Activated B cell treated with CpG ODN at 0.5 μM for 24 hours (primary cell): ENCODE results near the gene AREL1. TPM values are rescaled to one million over a fixed set of nuclear protein-coding genes. Genes with fewer than 3 reads are reported as not detected.

ENCODE experiments used
- ATAC-seq: fragments of 200-7000 bp; cut with Tn5 transposase; one replicate; pipeline ENCODE4 v1.10.0; 2021; ENCODE audit warnings: low read depth, mild to moderate bottlenecking, moderate library complexity
- CTCF ChIA-PET: fragments of 350-600 bp; sonication (Branson Sonifier 250); formaldehyde crosslinking; loops from one replicate; lab custom pipeline; 2021; ENCODE audit warnings: antibody characterized with exemption; lab: Charles Lee
- POLR2A ChIA-PET: fragments of 350-600 bp; sonication (Branson Sonifier 250); formaldehyde crosslinking; loops from one replicate; lab custom pipeline; 2021; ENCODE audit warnings: antibody characterized with exemption; lab: Charles Lee
- DNase-seq: peaks from one replicate; pipeline ENCODE4 v3.0.0; 2022
- H3K27ac Mint-ChIP-seq: one replicate; pipeline ENCODE4 v1.8.0; 2020; ENCODE audit warnings: mixed read lengths
- H3K27me3 Mint-ChIP-seq: one replicate; pipeline ENCODE4 v1.8.0; 2021; ENCODE audit warnings: mixed read lengths
- H3K36me3 Mint-ChIP-seq: one replicate; pipeline ENCODE4 v1.8.0; 2021; ENCODE audit warnings: low read depth, mixed read lengths
- H3K4me1 Mint-ChIP-seq: one replicate; pipeline ENCODE4 v1.8.0; 2021; ENCODE audit warnings: mixed read lengths
- H3K4me3 Mint-ChIP-seq: one replicate; pipeline ENCODE4 v1.8.0; 2020; ENCODE audit warnings: mild to moderate bottlenecking, mixed read lengths
- H3K9me3 Mint-ChIP-seq: one replicate; pipeline ENCODE4 v1.8.0; 2020; ENCODE audit warnings: mixed read lengths
- intact Hi-C: fragments of 100-400 bp; cut with micrococcal nuclease; formaldehyde crosslinking; loops from one replicate; pipeline ENCODE4 v1.15.1; 2024
- total RNA-seq: library from RNA; stranded (reverse); gene quantifications from 2 replicates; pipeline ENCODE4 v1.2.3, GENCODE V29; 2022
- TF ChIP-seq, protein P1 (sequence below): fragments of 200-600 bp; IDR thresholded peaks from one replicate; pipeline ENCODE4 v1.8.0; 2022; ENCODE audit warnings: antibody characterized with exemption, mild to moderate bottlenecking

Gene AREL1
- total RNA-seq, 1 donor from 2014 or later = 49.7 TPM

DNA sequence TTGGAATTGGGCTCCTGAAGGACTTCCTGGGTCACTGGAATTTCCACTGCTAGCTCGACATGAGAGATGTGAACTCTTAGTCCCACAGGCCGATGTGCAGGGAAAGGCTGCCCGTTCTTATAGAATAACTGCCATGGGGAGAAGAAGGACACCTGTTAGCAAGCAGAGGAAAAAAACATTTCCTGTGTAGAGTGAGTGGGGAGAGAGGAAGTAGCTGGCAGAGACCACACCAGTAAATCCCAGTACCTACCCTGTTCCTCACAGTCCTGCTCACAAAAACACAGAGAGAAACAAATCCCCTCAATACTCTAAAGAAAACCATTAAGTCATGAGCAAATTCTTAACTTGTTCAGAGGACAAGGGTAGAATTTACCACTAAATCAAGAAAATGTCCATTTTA, 29.5 kb downstream of the AREL1 start:
- no peak overlapping the region for H3K4me3 Mint-ChIP-seq
- no peaks in the 10 kb centered on the region for H3K9me3 Mint-ChIP-seq
- TF ChIP-seq, protein P1, sequence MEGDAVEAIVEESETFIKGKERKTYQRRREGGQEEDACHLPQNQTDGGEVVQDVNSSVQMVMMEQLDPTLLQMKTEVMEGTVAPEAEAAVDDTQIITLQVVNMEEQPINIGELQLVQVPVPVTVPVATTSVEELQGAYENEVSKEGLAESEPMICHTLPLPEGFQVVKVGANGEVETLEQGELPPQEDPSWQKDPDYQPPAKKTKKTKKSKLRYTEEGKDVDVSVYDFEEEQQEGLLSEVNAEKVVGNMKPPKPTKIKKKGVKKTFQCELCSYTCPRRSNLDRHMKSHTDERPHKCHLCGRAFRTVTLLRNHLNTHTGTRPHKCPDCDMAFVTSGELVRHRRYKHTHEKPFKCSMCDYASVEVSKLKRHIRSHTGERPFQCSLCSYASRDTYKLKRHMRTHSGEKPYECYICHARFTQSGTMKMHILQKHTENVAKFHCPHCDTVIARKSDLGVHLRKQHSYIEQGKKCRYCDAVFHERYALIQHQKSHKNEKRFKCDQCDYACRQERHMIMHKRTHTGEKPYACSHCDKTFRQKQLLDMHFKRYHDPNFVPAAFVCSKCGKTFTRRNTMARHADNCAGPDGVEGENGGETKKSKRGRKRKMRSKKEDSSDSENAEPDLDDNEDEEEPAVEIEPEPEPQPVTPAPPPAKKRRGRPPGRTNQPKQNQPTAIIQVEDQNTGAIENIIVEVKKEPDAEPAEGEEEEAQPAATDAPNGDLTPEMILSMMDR = no peak
- CTCF ChIA-PET = interaction anchor here (1.7 kb wide), 1 partner anchor 74 kb away, joined by 7 read pairs; no protein-coding TSS in a partner anchor
- H3K4me1 Mint-ChIP-seq = peaks cover 31% of the 10 kb centered on the region
- DNase-seq (no peak), ATAC-seq (no peak)
- no peak overlapping the region for H3K27ac Mint-ChIP-seq
- intact Hi-C loops = loop anchor here (10.0 kb wide), 1 partner anchor 319 kb away; no protein-coding TSS in a partner anchor
- peaks cover 55% of the 10 kb centered on the region for H3K36me3 Mint-ChIP-seq
- POLR2A ChIA-PET = no interaction called here
- no peaks in the 10 kb centered on the region for H3K27me3 Mint-ChIP-seq

DNA sequence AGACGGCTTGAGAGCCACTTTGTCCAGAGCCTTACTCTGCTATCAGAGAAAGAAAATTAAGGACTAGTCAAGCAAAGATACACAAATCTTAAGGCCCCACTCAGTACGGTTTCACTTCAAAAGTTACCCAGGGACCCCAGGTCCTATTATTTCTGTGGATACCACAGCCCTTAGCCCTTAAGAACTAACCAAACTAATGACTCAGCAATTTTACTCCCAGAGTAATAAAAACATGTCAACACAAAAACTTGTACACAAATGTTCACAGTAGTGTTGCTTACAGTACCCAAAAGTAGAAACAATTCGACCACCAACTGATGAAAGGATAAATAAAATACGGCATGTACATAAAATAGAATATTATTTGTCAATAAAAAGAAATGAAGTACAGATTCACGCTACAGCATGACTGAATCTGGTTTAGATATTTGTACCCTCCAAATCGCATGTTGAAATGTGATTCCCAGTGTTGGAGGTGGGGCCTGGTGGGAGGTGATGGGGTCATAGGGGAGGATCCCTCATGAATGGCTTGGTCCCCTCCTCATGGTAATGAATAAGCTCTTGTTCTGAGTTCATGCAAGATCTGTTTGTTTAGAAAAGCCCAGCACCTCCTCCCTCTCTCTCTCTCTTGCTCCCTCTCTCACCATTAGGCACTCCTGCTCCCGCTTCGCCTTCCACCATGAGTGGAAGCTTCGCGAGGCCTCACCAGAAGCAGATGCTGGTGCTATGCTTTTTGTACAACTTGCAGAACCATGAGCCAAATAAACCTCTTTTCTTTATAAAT, 30.5 kb downstream of the AREL1 start:
- Mint-ChIP-seq H3K9me3 (no peaks in the 10 kb centered on the region), H3K27me3 (no peaks in the 10 kb centered on the region), H3K4me3 (no peak overlapping the region), H3K4me1 (peaks cover 31% of the 10 kb centered on the region), H3K36me3 (peaks cover 52% of the 10 kb centered on the region), H3K27ac (no peak overlapping the region)
- ATAC-seq (no peak), DNase-seq (no peak)
- TF ChIP-seq, protein P1 = no peak
- ChIA-PET POLR2A (no interaction called here), CTCF (no interaction called here)
- intact Hi-C loops = loop anchor here (10.0 kb wide), 1 partner anchor 318 kb away; no protein-coding TSS in a partner anchor

DNA sequence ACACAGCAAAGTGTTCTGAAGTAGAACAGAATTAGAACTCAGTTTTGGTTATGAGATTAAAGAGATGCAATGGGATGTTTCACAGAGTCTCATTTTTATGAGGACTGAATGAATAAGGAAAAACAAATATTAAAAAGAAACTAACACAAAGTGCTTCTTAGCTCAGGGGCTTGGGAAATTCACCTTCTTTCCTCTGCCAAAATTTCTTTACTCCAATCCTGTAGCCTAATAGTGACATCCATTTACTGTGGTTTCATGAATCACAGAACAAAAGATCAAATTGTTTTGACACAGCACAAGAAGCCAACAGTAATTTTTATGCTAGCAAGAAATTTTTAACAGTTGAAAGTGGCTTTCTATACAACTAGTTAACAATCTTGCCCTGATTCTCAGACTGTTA, 37.7 kb downstream of the AREL1 start:
- Mint-ChIP-seq H3K4me1 (no peaks in the 10 kb centered on the region), H3K9me3 (no peaks in the 10 kb centered on the region), H3K4me3 (no peak overlapping the region), H3K36me3 (peaks cover 73% of the 10 kb centered on the region), H3K27me3 (no peaks in the 10 kb centered on the region), H3K27ac (no peak overlapping the region)
- TF ChIP-seq, protein P1 = no peak
- no peak for ATAC-seq
- intact Hi-C loops = no loop called here
- no peak for DNase-seq
- POLR2A ChIA-PET = no interaction called here
- CTCF ChIA-PET = no interaction called here

DNA sequence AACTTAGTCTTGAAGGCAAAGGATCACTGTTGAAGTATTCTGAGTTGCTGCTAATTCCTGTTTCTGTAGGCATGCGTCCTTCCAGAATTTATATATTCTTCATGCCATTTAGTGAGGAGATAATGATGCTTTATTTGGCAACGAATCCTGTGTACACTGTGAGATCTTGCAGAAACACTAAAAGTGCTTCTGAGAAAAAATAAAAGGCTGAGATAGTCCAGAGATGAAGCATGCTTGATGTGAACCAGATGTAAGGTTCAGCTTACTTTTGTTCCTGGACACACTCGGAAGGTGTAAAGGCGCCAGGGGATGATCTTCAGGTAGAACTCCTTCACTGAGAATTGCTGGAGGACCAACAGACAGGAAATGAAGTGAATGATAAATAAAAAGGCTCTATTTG, 39.1 kb downstream of the AREL1 start:
- intact Hi-C loops = no loop called here
- Mint-ChIP-seq H3K4me1 (no peaks in the 10 kb centered on the region), H3K27me3 (no peaks in the 10 kb centered on the region), H3K27ac (no peak overlapping the region), H3K4me3 (no peak overlapping the region), H3K9me3 (no peaks in the 10 kb centered on the region), H3K36me3 (peaks cover 77% of the 10 kb centered on the region)
- ATAC-seq (no peak), DNase-seq (no peak)
- TF ChIP-seq, protein P1 = no peak
- ChIA-PET CTCF (no interaction called here), POLR2A (no interaction called here)

DNA sequence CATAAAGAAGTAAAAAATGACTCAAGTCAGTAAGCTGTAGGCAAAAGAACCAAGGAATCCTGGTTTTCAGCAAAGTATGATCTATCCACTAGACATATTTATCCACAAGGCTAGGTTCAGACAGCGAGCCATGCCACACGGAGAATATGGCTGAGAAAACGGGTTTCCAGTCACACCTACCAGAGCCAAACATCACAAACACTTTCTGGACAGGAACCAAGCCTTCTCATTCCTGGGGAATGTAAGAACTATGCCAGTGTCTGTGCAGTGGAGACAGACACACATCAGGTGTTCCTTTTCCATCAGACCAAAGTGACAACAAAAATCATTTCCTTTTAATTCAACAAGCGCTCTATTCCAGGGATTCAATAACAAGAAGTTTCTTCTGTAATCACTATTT, 41.1 kb downstream of the AREL1 start:
- DNase-seq (no peak), ATAC-seq (no peak)
- Mint-ChIP-seq H3K4me1 (no peaks in the 10 kb centered on the region), H3K4me3 (no peak overlapping the region), H3K27ac (no peak overlapping the region), H3K9me3 (no peaks in the 10 kb centered on the region), H3K27me3 (no peaks in the 10 kb centered on the region), H3K36me3 (peaks cover 89% of the 10 kb centered on the region)
- CTCF ChIA-PET = no interaction called here
- TF ChIP-seq, protein P1 = no peak
- intact Hi-C loops = no loop called here
- POLR2A ChIA-PET = no interaction called here
